Liver (tissue), 2 donors: ENCODE results near the gene KCTD3.

ENCODE experiments used
- CTCF ChIP-seq: fragments of 150-350 bp; IDR thresholded peaks from 2 replicates; pipeline ENCODE4 v1.5.1; 2017; ENCODE audit warnings: improper control_type of control experiment, low read depth, low read length; ENCODE audit not compliant: missing input control
- FOXA1 ChIP-seq: IDR thresholded peaks from 2 replicates; pipeline ENCODE4 v1.6.1; 2016; ENCODE audit warnings: antibody characterized with exemption
- MAX ChIP-seq: IDR thresholded peaks from 2 replicates; pipeline ENCODE4 v1.6.1; 2016; ENCODE audit warnings: antibody characterized with exemption
- donor health status: healthy.

- TF ChIP-seq MAX (no peak), FOXA1 (no peak), CTCF (no peak)
These were observed 22.5 kb upstream of the KCTD3 start for GRCh38 chr1:215544566-215544965.
